ENCODE data around the gene MAP4. TPM values are rescaled to one million over a fixed set of nuclear protein-coding genes. Genes with fewer than 3 reads are reported as not detected.

The MAP4 gene
- total RNA-seq, 1 donor from 2014 or later = 191 TPM

- Histone ChIP-seq H3K27me3 (no peaks in the 10 kb centered on the region), H3K27ac (no peak overlapping the region), H3K4me3 (no peak overlapping the region), H3K36me3 (no peaks in the 10 kb centered on the region), H3K4me1 (peaks cover 10% of the 10 kb centered on the region), H3K9me3 (no peaks in the 10 kb centered on the region)
- DNase-seq (no peak), ATAC-seq (no peak)
- intact Hi-C loops (cut with DNase I) = no loop called here
- no peak for TF ChIP-seq CTCF (IDR thresholded peaks at IDR 0.05)
Measured at GRCh38 chr3:47961036-47961435, 55.2 kb downstream of the MAP4 start.

- no peaks in the 10 kb centered on the region for H3K27me3 ChIP-seq
- intact Hi-C loops (cut with DNase I) = no loop called here
- no peak for TF ChIP-seq CTCF (IDR thresholded peaks at IDR 0.05)
- H3K4me1 ChIP-seq = peaks cover 7% of the 10 kb centered on the region
- no peak for DNase-seq
- no peak for ATAC-seq
- no peak overlapping the region for H3K27ac ChIP-seq
- no peaks in the 10 kb centered on the region for H3K9me3 ChIP-seq
- no peak overlapping the region for H3K4me3 ChIP-seq
- H3K36me3 ChIP-seq = no peaks in the 10 kb centered on the region
Measured at GRCh38 chr3:47956521-47956920, 59.7 kb downstream of the MAP4 start.

- H3K27me3 ChIP-seq = no peaks in the 10 kb centered on the region
- H3K4me1 ChIP-seq = peaks cover 6% of the 10 kb centered on the region
- no peak overlapping the region for H3K4me3 ChIP-seq
- no peak overlapping the region for H3K27ac ChIP-seq
- ATAC-seq = no peak
- intact Hi-C loops (cut with DNase I) = no loop called here
- TF ChIP-seq CTCF (IDR thresholded peaks at IDR 0.05) = no peak
- H3K9me3 ChIP-seq = no peaks in the 10 kb centered on the region
- H3K36me3 ChIP-seq = no peaks in the 10 kb centered on the region
- no peak for DNase-seq
Measured at GRCh38 chr3:47954567-47954966, 61.6 kb downstream of the MAP4 start.

GRCh38 chr3:47950453-47951169 lies 65.6 kb downstream of the MAP4 start:
- H3K4me3 ChIP-seq = no peak overlapping the region
- TF ChIP-seq CTCF (IDR thresholded peaks at IDR 0.05) = no peak
- H3K9me3 ChIP-seq = no peaks in the 10 kb centered on the region
- H3K36me3 ChIP-seq = no peaks in the 10 kb centered on the region
- ATAC-seq (no peak), DNase-seq (no peak)
- H3K27ac ChIP-seq = no peak overlapping the region
- H3K4me1 ChIP-seq = peaks cover 6% of the 10 kb centered on the region
- intact Hi-C loops (cut with DNase I) = no loop called here
- H3K27me3 ChIP-seq = no peaks in the 10 kb centered on the region

- Histone ChIP-seq H3K4me3 (no peak overlapping the region), H3K27me3 (no peaks in the 10 kb centered on the region), H3K4me1 (peaks cover 5% of the 10 kb centered on the region), H3K36me3 (no peaks in the 10 kb centered on the region), H3K9me3 (no peaks in the 10 kb centered on the region), H3K27ac (no peak overlapping the region)
- intact Hi-C loops (cut with DNase I) = no loop called here
- no peak for DNase-seq
- no peak for TF ChIP-seq CTCF (IDR thresholded peaks at IDR 0.05)
- no peak for ATAC-seq
Measured at GRCh38 chr3:47949979-47950378, 66.2 kb downstream of the MAP4 start.

GRCh38 chr3:47940232-47940631 lies 76.0 kb downstream of the MAP4 start:
- Histone ChIP-seq H3K27me3 (no peaks in the 10 kb centered on the region), H3K36me3 (no peaks in the 10 kb centered on the region), H3K9me3 (no peaks in the 10 kb centered on the region), H3K27ac (no peak overlapping the region), H3K4me3 (no peak overlapping the region), H3K4me1 (no peaks in the 10 kb centered on the region)
- ATAC-seq = no peak
- intact Hi-C loops (cut with DNase I) = no loop called here
- no peak for TF ChIP-seq CTCF (IDR thresholded peaks at IDR 0.05)
- no peak for DNase-seq

Measured in upper lobe of right lung (tissue), 1 donor.